Lower leg skin (tissue), 4 donors: Measurements from ENCODE around the gene KRTAP12-4. TPM values are rescaled to one million over a fixed set of nuclear protein-coding genes. Genes with fewer than 3 reads are reported as not detected.
"Not testable (repeated sequence)": the region's sequence is repeated elsewhere in the genome, so short reads cannot be mapped to it uniquely, and the experiment has no call there.

Experiments used
- DNase-seq, 2 donors: peaks; one replicate each; pipeline ENCODE4 v3.0.0-alpha.2; 2019; ENCODE audit warnings: low spot score in 2 of 2
- H3K4me3 ChIP-seq: fragments of 200-600 bp; sonication (generic); 2 replicates; pipeline ENCODE4 v1.5.1; 2017; ENCODE audit warnings: mild to moderate bottlenecking, low read depth; ENCODE audit not compliant: poor library complexity, severe bottlenecking
- POLR2A ChIP-seq, 2 donors: fragments of 450-650 bp; IDR thresholded peaks; one replicate each; pipeline ENCODE4 v1.6.1; 2016 to 2017; ENCODE audit warnings: antibody characterized with exemption in 2 of 2, mild to moderate bottlenecking in 1 of 2, moderate library complexity in 1 of 2
- whole genome bisulfite sequencing, 2 donors: methylation state at CpG; one replicate each; pipeline ENCODE4 v1.1.5; 2018; 5-methylcytosine and 5-hydroxymethylcytosine counted together
- intact Hi-C: fragments of 100-400 bp; cut with DNase I; formaldehyde crosslinking; loops from one replicate; pipeline ENCODE4 v1.15.0; 2023; ENCODE audit warnings: low total_unique reads
- total RNA-seq, 4 donors: library from RNA; depleted of rRNA; stranded (reverse); fragments of >200 nt; gene quantifications; one replicate each; pipeline ENCODE4 v1.1.0, GENCODE V29; 2016
- TF ChIP-seq, protein P1 (sequence below), 3 donors: fragments of 450-650 bp; IDR thresholded peaks; one replicate each; pipeline ENCODE4 v1.5.1; 2016; ENCODE audit warnings: antibody characterized with exemption in 3 of 3, mild to moderate bottlenecking in 3 of 3, moderate library complexity in 2 of 3

Gene KRTAP12-4
- total RNA-seq, 4 donors from 2014 or later, result not detected

DNA sequence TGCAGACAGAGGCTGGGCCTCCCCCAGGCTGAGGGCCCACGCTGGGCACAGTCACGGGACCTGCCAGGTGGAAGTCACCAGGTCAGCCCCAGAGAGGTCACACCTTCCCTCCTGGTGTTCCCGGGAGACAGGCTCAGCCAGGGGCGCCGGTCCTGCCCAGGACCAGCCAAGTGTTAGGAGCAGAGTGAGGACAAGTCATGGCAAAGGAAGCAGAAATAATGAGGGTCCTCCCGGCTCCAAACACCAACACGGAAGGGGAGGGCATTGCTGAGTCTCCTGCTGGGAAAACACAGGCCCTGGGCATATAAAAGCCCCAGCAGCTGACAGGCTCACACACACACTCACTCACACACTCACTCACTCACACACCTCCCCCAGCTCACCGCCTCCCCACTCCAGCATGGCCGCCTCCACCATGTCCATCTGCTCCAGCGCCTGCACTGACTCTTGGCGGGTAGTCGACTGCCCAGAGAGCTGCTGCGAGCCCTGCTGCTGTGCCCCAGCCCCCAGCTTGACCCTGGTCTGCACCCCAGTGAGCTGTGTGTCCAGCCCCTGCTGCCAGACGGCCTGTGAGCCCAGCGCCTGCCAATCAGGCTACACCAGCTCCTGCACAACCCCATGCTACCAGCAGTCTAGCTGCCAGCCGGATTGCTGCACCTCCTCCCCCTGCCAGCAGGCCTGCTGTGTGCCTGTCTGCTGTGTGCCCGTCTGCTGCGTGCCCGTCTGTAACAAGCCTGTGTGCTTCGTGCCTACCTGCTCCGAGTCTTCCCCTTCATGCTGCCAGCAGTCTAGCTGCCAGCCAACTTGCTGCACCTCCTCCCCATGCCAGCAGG is 17.2 kb downstream of the KRTAP12-4 start, which contains the start of gene KRTAP10-10:
TSS of gene KRTAP10-10 (plus strand) at position 339 of the 833 bp plus-strand sequence. CDS start at position 401, 62 bp downstream.
- peak in 1 of 2 donors; percentile 68 for DNase-seq
- 53 to 56% methylated on average over 21 of the region's 21 CpGs for WGBS, 2 donors
- TF ChIP-seq, protein P1, sequence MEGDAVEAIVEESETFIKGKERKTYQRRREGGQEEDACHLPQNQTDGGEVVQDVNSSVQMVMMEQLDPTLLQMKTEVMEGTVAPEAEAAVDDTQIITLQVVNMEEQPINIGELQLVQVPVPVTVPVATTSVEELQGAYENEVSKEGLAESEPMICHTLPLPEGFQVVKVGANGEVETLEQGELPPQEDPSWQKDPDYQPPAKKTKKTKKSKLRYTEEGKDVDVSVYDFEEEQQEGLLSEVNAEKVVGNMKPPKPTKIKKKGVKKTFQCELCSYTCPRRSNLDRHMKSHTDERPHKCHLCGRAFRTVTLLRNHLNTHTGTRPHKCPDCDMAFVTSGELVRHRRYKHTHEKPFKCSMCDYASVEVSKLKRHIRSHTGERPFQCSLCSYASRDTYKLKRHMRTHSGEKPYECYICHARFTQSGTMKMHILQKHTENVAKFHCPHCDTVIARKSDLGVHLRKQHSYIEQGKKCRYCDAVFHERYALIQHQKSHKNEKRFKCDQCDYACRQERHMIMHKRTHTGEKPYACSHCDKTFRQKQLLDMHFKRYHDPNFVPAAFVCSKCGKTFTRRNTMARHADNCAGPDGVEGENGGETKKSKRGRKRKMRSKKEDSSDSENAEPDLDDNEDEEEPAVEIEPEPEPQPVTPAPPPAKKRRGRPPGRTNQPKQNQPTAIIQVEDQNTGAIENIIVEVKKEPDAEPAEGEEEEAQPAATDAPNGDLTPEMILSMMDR (IDR thresholded peaks at IDR 0.05), result no peak
- TF ChIP-seq POLR2A (IDR thresholded peaks at IDR 0.05), result no peak
- intact Hi-C loops, result no loop called here
- no peak within 1 kb of the TSS for H3K4me3 ChIP-seq

DNA sequence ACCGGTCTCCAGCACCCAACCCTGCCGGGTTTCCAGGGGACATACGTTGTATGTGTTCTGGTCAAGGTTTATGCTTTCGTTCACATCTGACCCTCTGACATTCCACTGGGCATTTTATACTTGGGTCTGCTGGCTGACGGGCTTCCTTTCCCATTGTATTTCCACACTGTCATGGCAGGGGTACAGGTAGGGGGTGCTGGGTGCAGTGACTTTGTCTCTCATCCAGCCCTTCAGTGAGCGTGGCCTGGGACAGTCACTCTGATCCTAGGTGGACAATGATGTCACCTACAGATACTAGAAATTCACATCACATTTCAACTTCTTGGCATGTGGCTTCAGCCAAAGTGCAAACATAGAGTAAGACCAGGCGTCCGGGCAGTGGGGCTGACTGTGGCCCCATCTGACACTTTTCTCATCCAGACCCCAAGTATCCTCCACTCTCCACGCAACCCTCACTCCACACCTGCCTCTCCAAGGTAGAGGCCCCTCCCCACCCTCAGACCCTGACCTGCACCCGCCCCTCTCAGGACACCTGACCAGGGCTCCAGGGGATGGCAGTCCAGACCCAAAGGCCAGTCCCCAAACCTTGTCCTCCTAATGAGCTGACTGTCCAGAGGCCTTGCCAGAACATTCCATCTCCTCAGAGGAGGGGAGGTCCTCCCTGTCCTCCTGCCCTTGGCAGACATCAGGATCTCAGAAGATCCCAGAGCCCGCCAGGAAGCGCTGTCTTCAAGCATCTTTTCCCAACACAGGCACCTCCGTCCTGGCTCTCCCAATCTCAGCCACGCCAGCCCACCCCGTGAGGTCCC is 18.0 kb downstream of the KRTAP12-4 start:
- DNase-seq, result peak in 1 of 2 donors; percentile 78
- intact Hi-C loops, result no loop called here
- WGBS, 2 donors, result 87 to 88% methylated on average over 15 of the region's 15 CpGs
- no peak for TF ChIP-seq POLR2A (IDR thresholded peaks at IDR 0.05)
- TF ChIP-seq, protein P1 (IDR thresholded peaks at IDR 0.05), result no peak
- H3K4me3 ChIP-seq, result no peak overlapping the region

DNA sequence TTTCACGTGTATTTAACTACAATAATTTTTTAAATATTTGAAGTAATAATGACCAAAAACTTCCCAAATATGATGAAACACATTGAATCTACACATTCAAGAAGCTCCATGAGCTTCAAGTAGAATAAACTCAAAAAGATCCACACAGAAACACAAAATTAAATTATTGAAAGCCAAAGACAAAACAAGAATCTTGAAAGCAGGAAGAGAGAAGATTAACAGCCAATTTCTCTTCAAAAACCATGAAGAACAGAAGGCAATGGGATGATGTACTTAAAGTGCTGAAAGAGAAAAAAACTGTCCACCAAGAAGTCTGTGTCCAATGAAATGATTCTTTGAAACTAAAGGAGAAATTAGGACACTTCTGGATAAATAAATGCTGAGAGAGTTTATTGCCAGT is 22.4 kb downstream of the KRTAP12-4 start:
- no peak for DNase-seq
- H3K4me3 ChIP-seq, result no peak overlapping the region
- TF ChIP-seq, protein P1 (IDR thresholded peaks at IDR 0.05), result no peak
- TF ChIP-seq POLR2A (IDR thresholded peaks at IDR 0.05), result no peak
- WGBS, 2 donors, result 89 to 92% methylated on average over 1 of the region's 1 CpG
- intact Hi-C loops, result no loop called here

DNA sequence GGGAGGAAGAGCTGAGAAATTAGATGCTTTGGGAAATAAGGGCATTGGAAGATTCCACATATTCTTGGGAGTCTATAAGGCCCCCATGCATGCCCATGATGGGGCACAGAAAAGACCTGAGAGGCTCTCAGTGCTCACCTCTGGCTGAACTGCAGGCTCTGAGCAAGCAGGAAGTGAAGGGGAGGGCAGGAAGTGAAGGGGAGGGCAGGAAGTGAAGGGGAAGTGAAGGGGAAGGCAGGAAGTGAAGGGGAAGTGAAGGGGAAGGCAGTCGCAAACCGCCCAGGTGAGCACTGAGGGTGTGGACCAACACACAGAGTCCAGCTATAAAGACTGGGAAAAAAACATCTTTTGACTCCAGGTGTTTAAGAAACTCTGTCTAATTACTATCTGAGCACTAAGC is 24.0 kb downstream of the KRTAP12-4 start:
- WGBS, 2 donors, result 67 to 73% methylated on average over 2 of the region's 2 CpGs

DNA sequence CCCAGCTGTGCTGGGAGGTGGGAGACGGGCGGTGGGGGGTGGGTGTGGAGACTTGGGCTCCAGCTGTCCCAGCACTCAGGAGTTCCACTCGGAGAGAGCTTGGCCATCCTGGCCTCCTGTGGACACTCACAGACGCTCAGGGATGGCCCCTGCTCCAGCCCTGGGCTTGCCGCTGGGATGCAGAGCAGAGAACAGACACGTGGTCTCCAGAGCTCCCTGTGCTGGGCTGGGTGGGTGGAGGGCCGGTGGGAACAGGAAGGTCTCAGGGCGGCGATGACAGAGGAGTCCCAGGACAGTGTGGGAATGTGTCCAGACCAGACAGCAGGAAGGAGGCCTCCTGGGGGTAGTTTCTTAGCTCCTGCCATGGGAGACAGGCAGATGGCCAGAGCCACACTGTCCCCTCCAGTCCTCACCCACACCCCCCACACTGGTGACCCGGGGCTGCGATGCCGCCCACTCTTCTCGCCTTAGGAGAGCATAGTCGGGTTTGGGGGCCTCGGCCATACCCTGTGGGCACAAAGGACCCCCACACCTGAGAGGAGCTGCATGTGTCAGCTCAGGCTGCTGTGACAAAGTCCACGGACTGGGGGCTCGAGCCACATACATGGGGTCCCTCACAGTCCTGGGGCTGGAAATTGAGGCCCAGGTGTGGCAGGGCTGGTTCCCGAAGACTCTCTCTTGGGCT is 25.6 kb downstream of the KRTAP12-4 start:
- intact Hi-C loops, result no loop called here
- no peak overlapping the region for H3K4me3 ChIP-seq
- no peak for DNase-seq
- 60 to 66% methylated on average over 10 to 15 of the region's 18 CpGs for WGBS, 2 donors
- TF ChIP-seq POLR2A (IDR thresholded peaks at IDR 0.05), result no peak
- TF ChIP-seq, protein P1 (IDR thresholded peaks at IDR 0.05), result no peak

More for the DNA sequence above, 24.0 kb downstream of the KRTAP12-4 start:
- no peak overlapping the region for H3K4me3 ChIP-seq
- no peak for TF ChIP-seq POLR2A (IDR thresholded peaks at IDR 0.05)
- TF ChIP-seq, protein P1 (IDR thresholded peaks at IDR 0.05), result no peak
- no peak for DNase-seq
- intact Hi-C loops, result no loop called here

DNA sequence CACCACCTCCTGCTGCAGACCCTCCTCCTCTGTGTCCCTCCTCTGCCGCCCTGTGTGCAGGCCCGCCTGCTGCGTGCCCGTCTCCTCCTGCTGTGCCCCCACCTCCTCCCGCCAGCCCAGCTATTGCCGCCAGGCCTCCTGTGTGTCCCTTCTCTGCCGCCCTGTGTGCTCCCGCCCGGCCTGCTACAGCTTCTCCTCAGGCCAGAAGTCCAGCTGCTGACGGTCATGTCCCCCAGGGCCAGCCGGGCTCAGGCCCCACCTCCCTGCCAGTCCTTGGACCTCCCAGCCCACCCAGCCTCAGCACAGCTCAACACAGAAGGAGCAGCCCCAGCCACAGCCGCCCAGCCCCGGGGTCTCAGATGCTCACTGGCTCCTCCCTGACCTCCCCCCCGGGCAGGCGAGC is 26.6 kb downstream of the KRTAP12-4 start:
- 60 to 64% methylated on average over 10 to 15 of the region's 15 CpGs for WGBS, 2 donors
- intact Hi-C loops, DNase-seq, H3K4me3 ChIP-seq: not testable (repeated sequence)

DNA sequence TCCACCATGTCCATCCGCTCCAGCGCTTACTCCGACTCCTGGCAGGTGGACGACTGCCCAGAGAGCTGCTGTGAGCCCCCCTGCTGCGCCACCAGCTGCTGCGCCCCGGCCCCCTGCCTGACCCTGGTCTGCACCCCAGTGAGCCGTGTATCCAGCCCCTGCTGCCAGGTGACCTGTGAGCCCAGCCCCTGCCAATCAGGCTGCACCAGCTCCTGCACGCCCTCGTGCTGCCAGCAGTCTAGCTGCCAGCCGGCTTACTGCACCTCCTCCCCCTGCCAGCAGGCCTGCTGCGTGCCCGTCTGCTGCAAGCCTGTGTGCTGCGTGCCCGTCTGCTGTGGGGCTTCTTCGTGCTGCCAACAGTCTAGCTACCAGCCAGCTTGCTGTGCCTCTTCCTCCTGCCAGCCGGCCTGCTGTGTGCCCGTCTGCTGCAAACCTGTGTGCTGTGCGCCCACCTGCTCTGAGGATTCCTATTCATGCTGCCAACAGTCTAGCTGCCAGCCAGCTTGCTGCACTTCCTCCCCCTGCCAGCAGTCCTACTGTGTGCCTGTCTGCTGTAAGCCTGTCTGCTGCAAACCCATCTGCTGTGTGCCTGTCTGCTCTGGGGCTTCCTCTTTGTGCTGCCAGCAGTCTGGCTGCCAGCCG is 27.2 kb downstream of the KRTAP12-4 start:
- DNase-seq, H3K4me3 ChIP-seq, intact Hi-C loops: not testable (repeated sequence)
- WGBS, 2 donors, result 84 to 91% methylated on average over 16 to 20 of the region's 20 CpGs
